H9 (cell line): ENCODE results near the gene CCL20. TPM values are rescaled to one million over a fixed set of nuclear protein-coding genes. Genes with fewer than 3 reads are reported as not detected.
A peak's percentile ranks its signal among the peaks of the same experiment; 100 is the strongest.

ENCODE experiments used
- DNase-seq: peaks from one replicate; pipeline ENCODE4 v3.0.0-alpha.2; 2017
- H2AFZ ChIP-seq: one replicate; pipeline ENCODE4 v1.6.1; 2013; ENCODE audit warnings: mild to moderate bottlenecking, low read length, control low read depth, moderate library complexity
- H2AK5ac ChIP-seq: 2 replicates; pipeline ENCODE4 v1.6.1; 2013; ENCODE audit warnings: low read length, control low read depth, mixed read lengths; ENCODE audit not compliant: insufficient read length
- H2BK120ac ChIP-seq: one replicate; pipeline ENCODE4 v1.6.1; 2013; ENCODE audit warnings: low read depth, mild to moderate bottlenecking, low read length, control low read depth, inconsistent platforms; ENCODE audit not compliant: poor library complexity, severe bottlenecking
- H2BK12ac ChIP-seq: 2 replicates; pipeline ENCODE4 v1.6.1; 2013; ENCODE audit warnings: low read length, control low read depth, mixed read lengths, low read depth; ENCODE audit not compliant: insufficient read length
- H2BK15ac ChIP-seq: 2 replicates; pipeline ENCODE4 v1.6.1; 2013; ENCODE audit warnings: low read depth, low read length, control low read depth
- H2BK20ac ChIP-seq: one replicate; pipeline ENCODE4 v1.6.1; 2013; ENCODE audit warnings: low read depth, mild to moderate bottlenecking, low read length, control low read depth, inconsistent platforms; ENCODE audit not compliant: poor library complexity, severe bottlenecking
- H2BK5ac ChIP-seq: 2 replicates; pipeline ENCODE4 v1.6.1; 2013; ENCODE audit warnings: low read length, control low read depth, mixed read lengths; ENCODE audit not compliant: insufficient read length
- H3K14ac ChIP-seq: 2 replicates; pipeline ENCODE4 v1.6.1; 2013; ENCODE audit warnings: low read length, control low read depth; ENCODE audit not compliant: insufficient read depth
- H3K18ac ChIP-seq: 2 replicates; pipeline ENCODE4 v1.6.1; 2013; ENCODE audit warnings: low read depth, mild to moderate bottlenecking, mixed read lengths, low read length, control low read depth; ENCODE audit not compliant: insufficient read length
- H3K23ac ChIP-seq: 2 replicates; pipeline ENCODE4 v1.6.1; 2013; ENCODE audit warnings: low read length, control low read depth, mixed read lengths, low read depth; ENCODE audit not compliant: insufficient read length
- H3K23me2 ChIP-seq: 2 replicates; pipeline ENCODE4 v1.6.1; 2013; ENCODE audit warnings: low read depth, mild to moderate bottlenecking, mixed read lengths, low read length, control low read depth; ENCODE audit not compliant: insufficient read length, poor library complexity, severe bottlenecking
- H3K27ac ChIP-seq: 2 replicates; pipeline ENCODE4 v1.5.1; 2013; ENCODE audit warnings: low read length, control low read depth, mixed read lengths, low read depth; ENCODE audit not compliant: insufficient read length
- H3K27me3 ChIP-seq: 2 replicates; pipeline ENCODE4 v1.6.1; 2013; ENCODE audit warnings: low read length, control low read depth, inconsistent platforms; ENCODE audit not compliant: insufficient read depth
- H3K4ac ChIP-seq: 2 replicates; pipeline ENCODE4 v1.6.1; 2013; ENCODE audit warnings: low read depth, mild to moderate bottlenecking, control low read depth, inconsistent platforms, low read length, moderate library complexity
- H3K4me1 ChIP-seq: 2 replicates; pipeline ENCODE4 v1.6.1; 2013; ENCODE audit warnings: low read length, control low read depth, inconsistent platforms; ENCODE audit not compliant: insufficient read depth
- H3K4me2 ChIP-seq: 2 replicates; pipeline ENCODE4 v1.6.1; 2013; ENCODE audit warnings: low read length, control low read depth, mixed read lengths; ENCODE audit not compliant: insufficient read length, insufficient read depth
- H3K56ac ChIP-seq: 2 replicates; pipeline ENCODE4 v1.6.1; 2013; ENCODE audit warnings: low read depth, mild to moderate bottlenecking, mixed read lengths, low read length, control low read depth; ENCODE audit not compliant: insufficient read length
- H3K79me1 ChIP-seq: 2 replicates; pipeline ENCODE4 v1.6.1; 2013; ENCODE audit warnings: low read depth, mild to moderate bottlenecking, moderate library complexity, low read length, control low read depth, inconsistent platforms; ENCODE audit not compliant: insufficient read depth, poor library complexity, severe bottlenecking
- H3K79me2 ChIP-seq: 2 replicates; pipeline ENCODE4 v1.6.1; 2013; ENCODE audit warnings: low read length, control low read depth, inconsistent platforms; ENCODE audit not compliant: insufficient read depth
- H3K9ac ChIP-seq: 2 replicates; pipeline ENCODE4 v1.6.1; 2013; ENCODE audit warnings: low read length, control low read depth, mixed read lengths; ENCODE audit not compliant: insufficient read length; ENCODE audit errors: extremely low read depth
- H3K9me3 ChIP-seq: one replicate; pipeline ENCODE4 v1.6.1; 2013; ENCODE audit warnings: low read depth, low read length, inconsistent platforms; ENCODE audit not compliant: control insufficient read depth
- H3T11ph ChIP-seq: one replicate; pipeline ENCODE4 v1.6.1; 2013; ENCODE audit warnings: mild to moderate bottlenecking, low read length, control low read depth, inconsistent platforms
- H4K20me1 ChIP-seq: one replicate; pipeline ENCODE4 v1.6.1; 2013; ENCODE audit not compliant: control insufficient read depth, insufficient read length, insufficient read depth
- H4K5ac ChIP-seq: 2 replicates; pipeline ENCODE4 v1.6.1; 2013; ENCODE audit warnings: low read depth, mild to moderate bottlenecking, mixed read lengths, low read length, control low read depth; ENCODE audit not compliant: insufficient read length
- H4K8ac ChIP-seq: replicated peaks from 2 replicates; pipeline ENCODE4 v1.6.1; 2013; ENCODE audit warnings: low read length, control low read depth, mixed read lengths, low read depth; ENCODE audit not compliant: insufficient read length
- H4K91ac ChIP-seq: 2 replicates; pipeline ENCODE4 v1.6.1; 2013; ENCODE audit warnings: low read depth, mild to moderate bottlenecking, moderate library complexity, mixed read lengths, low read length, control low read depth; ENCODE audit not compliant: insufficient read length
- H3K27ac Mint-ChIP-seq, 3 experiments: 2 replicates in 2 of 3; 3 replicates in 1 of 3; pipeline ENCODE4 v1.8.0; 2020 to 2021; ENCODE audit warnings: mixed read lengths in 3 of 3, mild to moderate bottlenecking in 1 of 3, moderate library complexity in 1 of 3
- H3K27me3 Mint-ChIP-seq: 2 replicates; pipeline ENCODE4 v1.8.0; 2021; ENCODE audit warnings: low read depth, mild to moderate bottlenecking, moderate library complexity, mixed read lengths
- H3K36me3 Mint-ChIP-seq, 3 experiments: 2 replicates in 2 of 3; 3 replicates in 1 of 3; pipeline ENCODE4 v1.8.0; 2020 to 2021; ENCODE audit warnings: low read depth in 3 of 3, mixed read lengths in 3 of 3; ENCODE audit not compliant: insufficient read depth in 1 of 3
- H3K4me1 Mint-ChIP-seq, 2 experiments: 2 replicates each; pipeline ENCODE4 v1.8.0; 2020; ENCODE audit warnings: mixed read lengths in 2 of 2
- H3K4me3 Mint-ChIP-seq, 2 experiments: 2 replicates in 1 of 2; 3 replicates in 1 of 2; pipeline ENCODE4 v1.8.0; 2020 to 2021; ENCODE audit warnings: mild to moderate bottlenecking in 2 of 2, mixed read lengths in 2 of 2, moderate library complexity in 1 of 2
- H3K9me3 Mint-ChIP-seq, 2 experiments: 2 replicates in 1 of 2; 3 replicates in 1 of 2; pipeline ENCODE4 v1.8.0; 2020; ENCODE audit warnings: mild to moderate bottlenecking in 2 of 2, mixed read lengths in 2 of 2, moderate library complexity in 1 of 2
- WGBS: extraction: QIAGEN DNeasy Blood & Tissue Kit; methylation state at CpG from one replicate; pipeline ENCODE4 v1.1.7; 2013; ENCODE audit warnings: missing lambda C conversion rate, low lambda C conversion rate, mixed read lengths; ENCODE audit not compliant: insufficient read length; ENCODE audit errors: extremely low coverage; 5-methylcytosine and 5-hydroxymethylcytosine counted together
- total RNA-seq: library from RNA; stranded (reverse); gene quantifications from 2 replicates; pipeline ENCODE4 v1.2.1, GENCODE V29; 2021
- TF ChIP-seq, protein P1 (sequence below): fragments of 200-600 bp; sonication (generic); conservative IDR thresholded peaks from 3 replicates; pipeline ENCODE4 v1.8.0; 2021; ENCODE audit warnings: antibody characterized with exemption, mild to moderate bottlenecking

CCL20 gene
- total RNA-seq, 1 experiment from 2014 or later: not detected

DNA sequence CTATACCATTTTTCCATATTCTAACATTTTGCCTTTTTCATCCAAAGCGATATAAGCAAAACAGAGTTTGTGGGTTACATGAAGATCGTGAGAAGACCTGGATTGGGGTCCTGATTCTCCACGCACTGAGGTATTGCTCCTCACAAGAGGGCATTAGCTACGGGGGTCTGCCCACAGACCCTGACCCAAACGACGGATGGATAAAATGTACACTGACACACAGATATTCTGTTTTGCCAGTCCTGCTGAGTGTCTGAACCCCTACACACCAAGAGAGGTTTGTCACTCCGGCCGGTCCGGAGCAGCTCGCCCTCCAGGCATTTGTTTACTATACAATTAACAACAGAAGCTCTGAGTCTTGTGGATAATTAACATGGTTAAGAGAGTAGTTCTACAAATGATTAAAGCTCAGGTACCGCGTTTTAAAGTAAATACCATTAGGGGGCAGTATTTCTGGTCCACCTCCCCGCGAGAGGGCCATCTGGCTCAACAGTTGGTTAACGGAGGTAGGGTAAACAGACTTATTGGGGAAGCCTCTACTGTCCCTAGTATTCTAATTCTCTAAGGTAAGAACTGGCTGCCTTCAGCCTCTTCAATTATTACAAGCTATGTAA lies 39.5 kb upstream of the CCL20 start:
- H4K91ac ChIP-seq: no peak overlapping the region
- no peak overlapping the region for H3K4ac ChIP-seq
- H3K4me1 Mint-ChIP-seq: peaks cover 24 to 25% of the 10 kb centered on the region in 2 experiments
- no peak overlapping the region for H3K27ac Mint-ChIP-seq
- H3K9me3 ChIP-seq: no peaks in the 10 kb centered on the region
- H2BK5ac ChIP-seq: no peak overlapping the region
- no peaks in the 10 kb centered on the region for H4K20me1 ChIP-seq
- H2AK5ac ChIP-seq: no peak overlapping the region
- TF ChIP-seq, protein P1, sequence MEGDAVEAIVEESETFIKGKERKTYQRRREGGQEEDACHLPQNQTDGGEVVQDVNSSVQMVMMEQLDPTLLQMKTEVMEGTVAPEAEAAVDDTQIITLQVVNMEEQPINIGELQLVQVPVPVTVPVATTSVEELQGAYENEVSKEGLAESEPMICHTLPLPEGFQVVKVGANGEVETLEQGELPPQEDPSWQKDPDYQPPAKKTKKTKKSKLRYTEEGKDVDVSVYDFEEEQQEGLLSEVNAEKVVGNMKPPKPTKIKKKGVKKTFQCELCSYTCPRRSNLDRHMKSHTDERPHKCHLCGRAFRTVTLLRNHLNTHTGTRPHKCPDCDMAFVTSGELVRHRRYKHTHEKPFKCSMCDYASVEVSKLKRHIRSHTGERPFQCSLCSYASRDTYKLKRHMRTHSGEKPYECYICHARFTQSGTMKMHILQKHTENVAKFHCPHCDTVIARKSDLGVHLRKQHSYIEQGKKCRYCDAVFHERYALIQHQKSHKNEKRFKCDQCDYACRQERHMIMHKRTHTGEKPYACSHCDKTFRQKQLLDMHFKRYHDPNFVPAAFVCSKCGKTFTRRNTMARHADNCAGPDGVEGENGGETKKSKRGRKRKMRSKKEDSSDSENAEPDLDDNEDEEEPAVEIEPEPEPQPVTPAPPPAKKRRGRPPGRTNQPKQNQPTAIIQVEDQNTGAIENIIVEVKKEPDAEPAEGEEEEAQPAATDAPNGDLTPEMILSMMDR: peak; percentile 65
- H2BK12ac ChIP-seq: no peak overlapping the region
- no peaks in the 10 kb centered on the region for H3K79me2 ChIP-seq
- H3K56ac ChIP-seq: no peak overlapping the region
- no peak overlapping the region for H3K14ac ChIP-seq
- H2BK15ac ChIP-seq: no peak overlapping the region
- no peaks in the 10 kb centered on the region; a peak in 1 of 7 replicates for H3K36me3 Mint-ChIP-seq
- H2AFZ ChIP-seq: no peak overlapping the region
- H3K27ac ChIP-seq: no peak overlapping the region
- no peak overlapping the region for H3K9ac ChIP-seq
- H3K27me3 ChIP-seq: no peaks in the 10 kb centered on the region
- H2BK120ac ChIP-seq: no peak overlapping the region
- H3T11ph ChIP-seq: no peak overlapping the region
- peaks cover 3% of the 10 kb centered on the region; the same call in 1 of the 2 replicates for H3K4me1 ChIP-seq
- H3K18ac ChIP-seq: no peak overlapping the region
- H3K4me3 Mint-ChIP-seq: no peak overlapping the region
- H3K23ac ChIP-seq: no peak overlapping the region
- no peaks in the 10 kb centered on the region; the same call in 1 of the 2 replicates for H3K27me3 Mint-ChIP-seq
- H3K79me1 ChIP-seq: no peaks in the 10 kb centered on the region
- peak; percentile 65 for DNase-seq
- no peak overlapping the region for H3K4me2 ChIP-seq
- H4K5ac ChIP-seq: no peak overlapping the region
- no CpG with 5 or more reads among the region's 15 CpGs for WGBS
- H4K8ac ChIP-seq: no peak overlapping the region
- H3K23me2 ChIP-seq: no peaks in the 10 kb centered on the region
- H2BK20ac ChIP-seq: no peak overlapping the region
- H3K9me3 Mint-ChIP-seq: no peaks in the 10 kb centered on the region
